ENCODE measurements around the gene LCOR.

Gene LCOR

DNA sequence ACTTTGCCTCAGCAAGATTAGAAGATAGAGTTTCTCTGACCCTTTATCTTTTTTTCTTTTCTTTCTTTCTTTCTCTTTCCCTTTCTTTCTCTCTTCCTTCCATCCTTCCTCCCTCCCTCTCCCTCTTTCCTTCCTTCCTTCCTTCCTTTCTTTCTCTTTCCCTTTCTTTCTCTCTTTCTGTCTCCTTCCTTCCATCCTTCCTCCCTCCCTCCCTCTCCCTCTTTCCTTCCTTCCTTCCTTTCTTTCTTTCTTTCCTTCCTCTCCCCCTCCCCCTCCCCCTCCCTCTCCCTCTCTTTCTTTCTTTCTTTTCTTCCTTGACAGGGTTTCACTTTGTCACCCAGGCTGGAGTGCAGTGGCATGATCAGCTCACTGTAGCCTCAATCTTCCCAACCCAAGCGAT lies 40.2 kb upstream of the LCOR start:
- ATAC-seq, result no peak
- TF ChIP-seq GLIS3 (CRISPR knock-in tag; IDR thresholded peaks at IDR 0.05) (no peak), ZNF565 (CRISPR knock-in tag; conservative IDR thresholded peaks at IDR 0.05; ENCODE audit: low read depth) (no peak), ZFP3 (CRISPR knock-in tag; IDR thresholded peaks at IDR 0.05) (no peak), ESRRG (CRISPR knock-in tag; IDR thresholded peaks at IDR 0.05) (no peak), SNAI2 (CRISPR knock-in tag; IDR thresholded peaks at IDR 0.05) (no peak), RARB (CRISPR knock-in tag; IDR thresholded peaks at IDR 0.05) (no peak), TCF4 (CRISPR knock-in tag; IDR thresholded peaks at IDR 0.05; ENCODE audit: borderline replicate concordance) (no peak), ZFP30 (CRISPR knock-in tag; IDR thresholded peaks at IDR 0.05) (no peak), ARNTL (CRISPR knock-in tag; IDR thresholded peaks at IDR 0.05; ENCODE audit: borderline replicate concordance, low read depth) (no peak), OSR1 (CRISPR knock-in tag; IDR thresholded peaks at IDR 0.05) (no peak), TSHZ2 (CRISPR knock-in tag; IDR thresholded peaks at IDR 0.05) (no peak), BACH2 (CRISPR knock-in tag; IDR thresholded peaks at IDR 0.05; ENCODE audit: borderline replicate concordance) (no peak), CSDC2 (CRISPR knock-in tag; IDR thresholded peaks at IDR 0.05) (no peak), PPARA (CRISPR knock-in tag; IDR thresholded peaks at IDR 0.05; ENCODE audit: borderline replicate concordance) (no peak), POU6F1 (CRISPR knock-in tag; IDR thresholded peaks at IDR 0.05; ENCODE audit: borderline replicate concordance, low read depth) (no peak), ZC3H10 (CRISPR knock-in tag; IDR thresholded peaks at IDR 0.05) (no peak), CSRNP3 (CRISPR knock-in tag; IDR thresholded peaks at IDR 0.05) (no peak), ZNF8 (CRISPR knock-in tag; IDR thresholded peaks at IDR 0.05) (no peak)
- TF ChIP-seq, protein P1, sequence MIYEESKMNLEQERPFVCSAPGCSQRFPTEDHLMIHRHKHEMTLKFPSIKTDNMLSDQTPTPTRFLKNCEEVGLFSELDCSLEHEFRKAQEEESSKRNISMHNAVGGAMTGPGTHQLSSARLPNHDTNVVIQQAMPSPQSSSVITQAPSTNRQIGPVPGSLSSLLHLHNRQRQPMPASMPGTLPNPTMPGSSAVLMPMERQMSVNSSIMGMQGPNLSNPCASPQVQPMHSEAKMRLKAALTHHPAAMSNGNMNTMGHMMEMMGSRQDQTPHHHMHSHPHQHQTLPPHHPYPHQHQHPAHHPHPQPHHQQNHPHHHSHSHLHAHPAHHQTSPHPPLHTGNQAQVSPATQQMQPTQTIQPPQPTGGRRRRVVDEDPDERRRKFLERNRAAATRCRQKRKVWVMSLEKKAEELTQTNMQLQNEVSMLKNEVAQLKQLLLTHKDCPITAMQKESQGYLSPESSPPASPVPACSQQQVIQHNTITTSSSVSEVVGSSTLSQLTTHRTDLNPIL (CRISPR knock-in tag; IDR thresholded peaks at IDR 0.05; ENCODE audit: low read depth), result no peak

DNA sequence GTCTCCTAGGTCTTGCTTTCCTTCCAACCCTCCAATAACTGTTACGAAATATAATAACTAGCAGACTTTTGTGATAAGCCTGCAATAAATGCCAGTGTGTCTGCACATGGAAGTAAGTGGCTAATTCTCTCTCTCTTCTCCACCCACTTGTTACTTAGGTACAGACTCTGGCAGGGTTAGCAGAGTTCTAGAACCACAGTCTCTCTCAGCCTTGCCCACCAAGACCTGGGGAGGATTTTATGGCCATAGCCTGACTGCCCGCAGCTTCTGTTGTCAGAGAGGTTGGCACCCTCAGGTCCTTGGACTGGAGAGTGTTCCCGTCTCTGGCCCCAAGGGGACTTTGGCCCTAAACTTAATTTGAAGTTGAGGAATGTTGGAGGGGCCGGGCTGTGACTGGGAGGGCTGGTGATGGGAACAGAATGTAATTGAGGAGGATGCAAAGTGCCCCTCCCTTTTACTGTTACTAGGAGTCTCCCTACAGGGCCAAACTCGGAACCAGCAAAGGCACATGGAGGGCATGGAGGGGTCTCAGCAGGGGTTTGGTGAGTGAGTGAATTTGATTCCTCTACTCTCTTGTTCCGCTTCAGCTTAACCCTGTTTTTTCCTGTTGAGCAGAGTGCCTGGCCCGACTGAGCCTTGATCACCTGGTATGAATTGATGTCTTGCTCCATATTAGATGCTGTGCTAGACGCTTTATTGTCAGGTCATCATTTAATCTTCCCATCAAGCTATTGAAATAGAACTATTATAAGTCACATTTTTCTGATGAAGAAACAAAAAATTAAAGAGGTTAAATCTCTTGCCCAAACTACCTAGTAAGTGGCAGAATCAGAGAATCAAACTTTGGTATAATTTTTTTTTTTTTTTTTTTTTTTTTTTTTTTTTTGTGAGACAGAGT lies 37.0 kb upstream of the LCOR start:
- ATAC-seq, result no peak
- TF ChIP-seq ARNTL (CRISPR knock-in tag; IDR thresholded peaks at IDR 0.05; ENCODE audit: borderline replicate concordance, low read depth), result no peak
- no peak for TF ChIP-seq ZNF565 (CRISPR knock-in tag; conservative IDR thresholded peaks at IDR 0.05; ENCODE audit: low read depth)
- no peak for TF ChIP-seq ESRRG (CRISPR knock-in tag; IDR thresholded peaks at IDR 0.05)
- no peak for TF ChIP-seq ZNF8 (CRISPR knock-in tag; IDR thresholded peaks at IDR 0.05)
- TF ChIP-seq, protein P1 (CRISPR knock-in tag; IDR thresholded peaks at IDR 0.05; ENCODE audit: low read depth), result no peak
- no peak for TF ChIP-seq ZFP3 (CRISPR knock-in tag; IDR thresholded peaks at IDR 0.05)
- no peak for TF ChIP-seq CSRNP3 (CRISPR knock-in tag; IDR thresholded peaks at IDR 0.05)
- no peak for TF ChIP-seq PATZ1 (CRISPR knock-in tag; IDR thresholded peaks at IDR 0.05; ENCODE audit: borderline replicate concordance)
- TF ChIP-seq TCF4 (CRISPR knock-in tag; IDR thresholded peaks at IDR 0.05; ENCODE audit: borderline replicate concordance), result no peak
- TF ChIP-seq ZNF70 (CRISPR knock-in tag; IDR thresholded peaks at IDR 0.05), result no peak
- no peak for TF ChIP-seq SNAI2 (CRISPR knock-in tag; IDR thresholded peaks at IDR 0.05)

Data from SK-N-SH treated with all-trans-retinoic acid at 6 μM for 48 hours (cell line).